Activated CD4-positive, alpha-beta memory T cell treated with anti-CD3 and anti-CD28 coated beads, Interleukin-2, amount 10 ng/mL, durations not matched to agents 7 days and 5 days (primary cell): ENCODE measurements around the gene RNF169. TPM values are rescaled to one million over a fixed set of nuclear protein-coding genes. Genes with fewer than 3 reads are reported as not detected.
"Not testable (repeated sequence)": the region's sequence is repeated elsewhere in the genome, so short reads cannot be mapped to it uniquely, and the experiment has no call there.

Experiments
- CTCF ChIA-PET: fragments of 350-600 bp; sonication (Branson Sonifier 250); formaldehyde crosslinking; loops from one replicate; lab custom pipeline; 2021; ENCODE audit warnings: antibody characterized with exemption, inconsistent platforms; lab: Charles Lee
- POLR2A ChIA-PET: fragments of 350-600 bp; sonication (Branson Sonifier 250); formaldehyde crosslinking; loops from one replicate; lab custom pipeline; 2021; ENCODE audit warnings: antibody characterized with exemption; lab: Charles Lee
- DNase-seq: peaks from one replicate; pipeline ENCODE4 v3.0.0-alpha.2; 2020
- H3K27ac Mint-ChIP-seq: one replicate; pipeline ENCODE4 v1.8.0; 2021; ENCODE audit warnings: mild to moderate bottlenecking, mixed read lengths
- H3K27me3 Mint-ChIP-seq: one replicate; pipeline ENCODE4 v1.8.0; 2021; ENCODE audit warnings: mixed read lengths
- H3K36me3 Mint-ChIP-seq: one replicate; pipeline ENCODE4 v1.8.0; 2021; ENCODE audit warnings: low read depth, mixed read lengths
- H3K4me1 Mint-ChIP-seq: one replicate; pipeline ENCODE4 v1.8.0; 2021; ENCODE audit warnings: mixed read lengths
- H3K4me3 Mint-ChIP-seq: one replicate; pipeline ENCODE4 v1.8.0; 2021; ENCODE audit warnings: mild to moderate bottlenecking, mixed read lengths
- H3K9me3 Mint-ChIP-seq: one replicate; pipeline ENCODE4 v1.8.0; 2021; ENCODE audit warnings: mixed read lengths
- total RNA-seq, 2 experiments: library from RNA; stranded (reverse); gene quantifications; one replicate each; pipeline ENCODE4 v1.2.3, GENCODE V29; 2021

RNF169 gene
- total RNA-seq, 2 experiments from 2014 or later, result 18.6 to 19.1 TPM

GRCh38 chr11:74754507-74755252, 6.0 kb downstream of the RNF169 start:
- no peak overlapping the region for H3K4me3 Mint-ChIP-seq
- peaks cover 30% of the 10 kb centered on the region for H3K4me1 Mint-ChIP-seq
- peaks cover 22% of the 10 kb centered on the region for H3K36me3 Mint-ChIP-seq
- ChIA-PET POLR2A (no interaction called here), CTCF (interaction anchor here (1.8 kb wide), 1 partner anchor 15 kb away, joined by 3 read pairs; no protein-coding TSS in a partner anchor)
- H3K27me3 Mint-ChIP-seq, result no peaks in the 10 kb centered on the region
- peaks cover 4% of the 10 kb centered on the region for H3K9me3 Mint-ChIP-seq
- no peak overlapping the region for H3K27ac Mint-ChIP-seq
- DNase-seq, result no peak

GRCh38 chr11:74755395-74755995, 6.8 kb downstream of the RNF169 start:
- POLR2A ChIA-PET, result interaction anchor here (1.1 kb wide), 1 partner anchor 56 kb away, joined by 3 read pairs; no protein-coding TSS in a partner anchor
- Mint-ChIP-seq H3K9me3 (peaks cover 4% of the 10 kb centered on the region), H3K36me3 (peaks cover 18% of the 10 kb centered on the region), H3K4me3 (no peak overlapping the region), H3K27ac (no peak overlapping the region), H3K4me1 (peaks cover 23% of the 10 kb centered on the region), H3K27me3 (no peaks in the 10 kb centered on the region)
- CTCF ChIA-PET, result interaction anchor here (0.7 to 1.8 kb wide), 3 partner anchors 16 to 31 kb away, joined by 3 to 4 read pairs (median 3); no protein-coding TSS in a partner anchor
- no peak for DNase-seq

GRCh38 chr11:74756571-74756970, 7.9 kb downstream of the RNF169 start:
- H3K4me3 Mint-ChIP-seq, result no peak overlapping the region
- no peaks in the 10 kb centered on the region for H3K27me3 Mint-ChIP-seq
- H3K27ac Mint-ChIP-seq, result no peak overlapping the region
- DNase-seq, result no peak
- CTCF ChIA-PET, result interaction anchor here (1.0 kb wide), 1 partner anchor 32 kb away, joined by 3 read pairs; no protein-coding TSS in a partner anchor
- H3K36me3 Mint-ChIP-seq, result peaks cover 16% of the 10 kb centered on the region
- H3K4me1 Mint-ChIP-seq, result peaks cover 18% of the 10 kb centered on the region
- H3K9me3 Mint-ChIP-seq, result peaks cover 4% of the 10 kb centered on the region
- POLR2A ChIA-PET, result no interaction called here

- H3K4me3 Mint-ChIP-seq, result no peak overlapping the region
- H3K36me3 Mint-ChIP-seq, result peaks cover 16% of the 10 kb centered on the region
- no peak overlapping the region for H3K27ac Mint-ChIP-seq
- DNase-seq, result no peak
- H3K27me3 Mint-ChIP-seq, result no peaks in the 10 kb centered on the region
- CTCF ChIA-PET, result no interaction called here
- POLR2A ChIA-PET, result no interaction called here
- H3K4me1 Mint-ChIP-seq, result peaks cover 38% of the 10 kb centered on the region
- H3K9me3 Mint-ChIP-seq, result peaks cover 3% of the 10 kb centered on the region
Observed at GRCh38 chr11:74766905-74767304, 18.3 kb downstream of the RNF169 start.

- DNase-seq, result peak; percentile 53
Observed at GRCh38 chr11:74768172-74768651, 19.6 kb downstream of the RNF169 start.

GRCh38 chr11:74769055-74769707, 20.5 kb downstream of the RNF169 start:
- Mint-ChIP-seq H3K36me3 (no peaks in the 10 kb centered on the region), H3K4me1 (peaks cover 27% of the 10 kb centered on the region), H3K27ac (no peak overlapping the region), H3K9me3 (no peaks in the 10 kb centered on the region), H3K27me3 (no peaks in the 10 kb centered on the region), H3K4me3 (no peak overlapping the region)
- ChIA-PET CTCF (no interaction called here), POLR2A (interaction anchor here (1.7 kb wide), 1 partner anchor 14 kb away, joined by 4 read pairs; no protein-coding TSS in a partner anchor)
- no peak for DNase-seq

More at GRCh38 chr11:74768172-74768651, 19.6 kb downstream of the RNF169 start:
- H3K4me3 Mint-ChIP-seq, CTCF ChIA-PET, H3K36me3 Mint-ChIP-seq, H3K9me3 Mint-ChIP-seq, H3K27me3 Mint-ChIP-seq: not testable (repeated sequence)
- H3K4me1 Mint-ChIP-seq, result peaks cover 28% of the 10 kb centered on the region
- POLR2A ChIA-PET, result interaction anchor here (0.7 to 1.7 kb wide), 2 partner anchors 15 to 291 kb away, joined by 3 to 4 read pairs; no protein-coding TSS in a partner anchor
- H3K27ac Mint-ChIP-seq, result peak overlapping the region; percentile 35

- no peak overlapping the region for H3K27ac Mint-ChIP-seq
- CTCF ChIA-PET, result no interaction called here
Observed at GRCh38 chr11:74770456-74770855, 21.8 kb downstream of the RNF169 start.

GRCh38 chr11:74771139-74771538, 22.5 kb downstream of the RNF169 start:
- H3K4me3 Mint-ChIP-seq, result no peak overlapping the region

More at GRCh38 chr11:74770456-74770855, 21.8 kb downstream of the RNF169 start:
- H3K36me3 Mint-ChIP-seq, result peaks cover 5% of the 10 kb centered on the region
- POLR2A ChIA-PET, result no interaction called here
- no peak overlapping the region for H3K4me3 Mint-ChIP-seq
- peaks cover 27% of the 10 kb centered on the region for H3K4me1 Mint-ChIP-seq
- no peaks in the 10 kb centered on the region for H3K27me3 Mint-ChIP-seq
- DNase-seq, result no peak
- no peaks in the 10 kb centered on the region for H3K9me3 Mint-ChIP-seq

GRCh38 chr11:74773476-74773875, 24.8 kb downstream of the RNF169 start:
- no peak for DNase-seq
- H3K27ac Mint-ChIP-seq, result no peak overlapping the region
- no peak overlapping the region for H3K4me3 Mint-ChIP-seq
- H3K36me3 Mint-ChIP-seq, result peaks cover 17% of the 10 kb centered on the region
- no peaks in the 10 kb centered on the region for H3K27me3 Mint-ChIP-seq
- H3K9me3 Mint-ChIP-seq, result no peaks in the 10 kb centered on the region
- H3K4me1 Mint-ChIP-seq, result peaks cover 19% of the 10 kb centered on the region
- CTCF ChIA-PET, result interaction anchor here (0.6 to 1.6 kb wide), 3 partner anchors 10 to 72 kb away, joined by 3 to 4 read pairs (median 3); no protein-coding TSS in a partner anchor
- POLR2A ChIA-PET, result interaction anchor here (1.6 to 2.1 kb wide), 2 partner anchors 11 to 24 kb away, joined by 4 to 7 read pairs; no protein-coding TSS in a partner anchor

More at GRCh38 chr11:74771139-74771538, 22.5 kb downstream of the RNF169 start:
- POLR2A ChIA-PET, result no interaction called here
- Mint-ChIP-seq H3K27me3 (no peaks in the 10 kb centered on the region), H3K9me3 (no peaks in the 10 kb centered on the region), H3K36me3 (peaks cover 12% of the 10 kb centered on the region), H3K4me1 (peaks cover 27% of the 10 kb centered on the region), H3K27ac (no peak overlapping the region)
- CTCF ChIA-PET, result no interaction called here
- DNase-seq, result no peak

GRCh38 chr11:74775762-74776161, 27.1 kb downstream of the RNF169 start:
- H3K4me1 Mint-ChIP-seq, result no peaks in the 10 kb centered on the region
- H3K27me3 Mint-ChIP-seq, result no peaks in the 10 kb centered on the region
- H3K36me3 Mint-ChIP-seq, result peaks cover 17% of the 10 kb centered on the region
- POLR2A ChIA-PET, result no interaction called here
- CTCF ChIA-PET, result no interaction called here
- no peak overlapping the region for H3K27ac Mint-ChIP-seq
- no peaks in the 10 kb centered on the region for H3K9me3 Mint-ChIP-seq
- no peak for DNase-seq
- H3K4me3 Mint-ChIP-seq, result no peak overlapping the region

GRCh38 chr11:74776546-74776945, 27.9 kb downstream of the RNF169 start:
- POLR2A ChIA-PET, result no interaction called here
- no peak for DNase-seq
- Mint-ChIP-seq H3K36me3 (peaks cover 17% of the 10 kb centered on the region), H3K4me1 (no peaks in the 10 kb centered on the region), H3K4me3 (no peak overlapping the region), H3K27ac (no peak overlapping the region), H3K27me3 (no peaks in the 10 kb centered on the region), H3K9me3 (no peaks in the 10 kb centered on the region)
- CTCF ChIA-PET, result no interaction called here

GRCh38 chr11:74777038-74777437, 28.4 kb downstream of the RNF169 start:
- CTCF ChIA-PET, result no interaction called here
- Mint-ChIP-seq H3K27me3 (no peaks in the 10 kb centered on the region), H3K36me3 (peaks cover 17% of the 10 kb centered on the region), H3K9me3 (no peaks in the 10 kb centered on the region), H3K4me3 (no peak overlapping the region), H3K4me1 (no peaks in the 10 kb centered on the region), H3K27ac (no peak overlapping the region)
- POLR2A ChIA-PET, result no interaction called here
- DNase-seq, result no peak
